T-helper 9 cell (primary cell): ENCODE measurements around the gene BEND2.

Experiments
- DNase-seq: peaks from one replicate; pipeline ENCODE4 v3.0.0-alpha.2; 2020

The BEND2 gene

DNA sequence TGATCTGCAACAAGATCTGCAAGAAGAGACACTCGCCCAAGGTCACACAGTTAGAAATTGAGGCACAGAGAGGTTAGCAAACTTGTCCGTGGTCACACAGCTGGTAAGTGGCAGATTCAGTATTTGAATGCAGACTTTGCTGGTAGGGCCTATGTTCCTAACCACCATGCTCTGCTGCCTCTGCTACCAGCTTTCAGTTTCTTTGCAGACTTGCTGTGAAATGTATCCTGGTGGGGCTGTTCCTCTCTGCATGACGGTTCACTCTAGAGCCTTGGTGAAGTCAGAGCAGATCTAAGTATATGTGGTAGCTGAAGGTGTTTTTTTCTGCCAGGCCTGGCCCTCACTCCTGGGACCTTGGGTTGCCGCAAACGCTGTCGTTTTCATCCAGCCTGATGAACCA lies 87.1 kb downstream of the BEND2 start:
- no peak for DNase-seq

- DNase-seq = no peak
These were observed 91.0 kb downstream of the BEND2 start for GRCh38 chrX:18129690-18130089.

DNA sequence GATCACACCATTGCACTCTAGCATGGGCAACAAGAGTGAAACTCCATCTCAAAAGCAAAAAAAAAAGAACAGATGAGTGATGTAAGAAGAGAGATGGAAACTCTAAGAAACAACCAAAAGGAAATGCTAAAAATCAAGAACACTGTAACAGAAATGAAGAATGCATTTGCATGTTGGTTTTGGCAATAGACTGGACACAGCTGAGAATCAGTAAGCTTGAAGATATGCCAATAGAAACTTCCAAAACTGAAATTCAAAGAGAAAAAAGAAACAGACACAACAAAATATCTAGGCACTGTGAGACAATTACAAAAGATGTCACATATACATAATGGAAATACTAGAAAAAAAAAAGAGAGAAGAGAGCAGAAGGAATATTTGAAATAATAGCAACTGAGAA lies 93.7 kb downstream of the BEND2 start:
- DNase-seq = no peak

- DNase-seq = no peak
These were observed 100.8 kb downstream of the BEND2 start for GRCh38 chrX:18119856-18120255.
